ENCODE measurements around the gene KHDC4.

GRCh38 chr1:155909894-155910293 lies 24.3 kb downstream of the KHDC4 start:
- TF ChIP-seq CTCF (IDR thresholded peaks at IDR 0.05; ENCODE audit: insufficient read depth, low read depth, low read length) = no peak
- no peak for TF ChIP-seq EZH2 (IDR thresholded peaks at IDR 0.05; ENCODE audit: insufficient read depth, low read length)
